GM21786 (cell line): ENCODE results near the gene WT1.
"Not testable (repeated sequence)": the region's sequence is repeated elsewhere in the genome, so short reads cannot be mapped to it uniquely, and the experiment has no call there.

Experiments used
- ATAC-seq: cut with Tn5 transposase; IDR thresholded peaks from one replicate; pipeline ENCODE4 v1.9.1; 2021; ENCODE audit not compliant: unreplicated experiment

Gene WT1

DNA sequence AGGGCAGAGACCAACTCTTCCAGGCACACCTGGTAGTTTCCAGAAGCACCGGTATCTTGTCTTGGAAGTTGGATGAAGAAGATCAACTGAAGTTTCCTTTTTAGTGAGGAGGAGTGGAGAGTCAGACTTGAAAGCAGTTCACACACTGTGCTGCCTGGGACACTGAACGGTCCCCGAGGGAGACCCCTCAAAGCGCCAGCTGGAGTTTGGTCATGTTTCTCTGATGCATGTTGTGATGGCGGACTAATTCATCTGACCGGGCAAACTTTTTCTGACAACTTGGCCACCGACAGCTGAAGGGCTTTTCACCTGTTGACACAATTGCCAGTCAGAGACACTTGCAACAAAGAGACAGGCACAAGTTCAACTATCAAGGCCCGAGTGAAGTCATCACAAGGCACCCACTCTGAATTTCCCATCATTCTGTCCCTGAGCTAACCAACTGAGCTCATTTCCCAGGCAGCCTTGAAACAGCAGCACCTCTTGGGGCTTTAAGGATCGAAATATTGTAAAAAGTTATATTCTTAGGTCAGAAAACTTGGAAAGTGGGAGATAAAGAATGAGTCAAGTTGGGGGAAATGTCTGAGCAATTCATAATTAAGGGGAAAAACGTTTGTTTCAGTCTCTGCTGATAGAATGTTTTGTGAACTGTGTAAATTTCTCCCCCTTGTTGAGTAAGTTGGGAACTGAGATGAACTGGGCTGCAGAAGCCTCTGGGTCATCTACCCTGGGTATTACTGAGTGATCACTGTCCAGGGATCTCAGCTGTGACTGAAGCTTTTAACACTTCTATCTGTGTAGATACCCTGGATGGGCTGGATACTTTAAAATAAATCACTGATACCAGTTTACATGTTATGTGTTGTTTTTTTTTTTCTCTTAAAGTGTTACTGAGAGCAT, 46.2 kb downstream of the WT1 start:
- no peak for ATAC-seq

DNA sequence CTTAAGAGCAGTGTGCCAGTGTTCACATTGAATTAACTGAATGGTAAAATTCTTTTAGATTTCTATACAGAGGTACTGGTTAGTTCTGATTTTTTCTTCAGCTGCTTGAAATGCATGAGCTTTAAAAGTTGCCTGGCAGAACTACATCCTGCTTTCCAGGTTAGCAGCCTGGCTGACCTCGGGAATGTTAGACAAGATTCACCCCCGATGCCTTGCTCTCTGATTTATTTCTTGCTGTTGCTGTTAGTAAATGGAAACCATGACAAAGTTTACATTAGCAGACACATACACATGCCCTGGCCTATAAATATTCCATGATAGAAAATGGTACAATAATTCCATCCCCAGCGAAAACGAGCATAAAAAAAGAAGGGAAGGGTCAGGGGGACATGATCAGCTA, 47.0 kb downstream of the WT1 start:
- ATAC-seq: no peak

DNA sequence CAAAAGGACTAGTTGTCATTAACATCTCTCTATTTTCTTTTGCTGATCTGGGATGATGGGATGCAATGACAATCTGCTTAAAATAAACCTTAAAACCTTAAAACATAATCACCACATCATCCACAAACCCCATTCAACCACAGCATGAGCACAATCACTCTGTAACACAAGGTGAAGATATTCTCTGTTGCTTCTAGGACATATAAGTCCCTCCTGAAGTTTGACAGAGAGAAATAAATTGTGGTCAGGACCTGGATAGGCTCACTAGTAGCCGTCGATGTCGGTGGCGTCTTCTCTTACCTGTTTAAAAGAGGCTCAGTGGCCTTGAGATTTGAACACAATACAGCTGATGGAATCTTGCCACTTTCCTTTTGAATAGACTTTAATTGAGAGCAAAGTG, 47.9 kb downstream of the WT1 start:
- ATAC-seq: no peak

DNA sequence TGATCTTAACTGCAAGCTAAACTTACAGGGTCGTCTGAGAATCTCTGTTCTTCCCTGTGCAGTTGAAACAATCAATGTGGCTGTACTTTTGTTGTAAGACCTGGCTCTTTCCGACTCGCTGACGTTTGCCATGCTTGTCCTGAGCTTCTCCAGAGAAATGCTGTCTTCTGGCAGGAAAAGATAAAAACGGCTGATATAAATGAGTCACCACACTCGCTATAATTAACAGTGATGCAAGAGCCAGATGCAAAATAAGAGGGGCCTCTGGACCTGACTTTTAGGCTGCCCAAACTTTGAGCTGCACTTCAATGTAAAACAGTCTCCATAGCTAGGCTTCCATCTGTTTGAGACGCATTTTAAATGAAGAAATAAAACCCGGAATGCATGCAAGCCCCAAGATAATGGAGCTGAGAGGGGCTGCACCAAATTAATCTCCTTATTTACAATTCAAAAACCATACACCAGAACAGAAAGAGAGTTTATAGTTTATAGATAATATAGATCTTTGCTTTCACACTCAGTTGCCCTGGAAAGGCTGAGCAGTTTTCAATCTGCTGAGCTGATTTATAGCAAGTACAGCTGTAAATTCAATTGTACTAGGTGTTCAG, 48.5 kb downstream of the WT1 start:
- ATAC-seq: no peak

DNA sequence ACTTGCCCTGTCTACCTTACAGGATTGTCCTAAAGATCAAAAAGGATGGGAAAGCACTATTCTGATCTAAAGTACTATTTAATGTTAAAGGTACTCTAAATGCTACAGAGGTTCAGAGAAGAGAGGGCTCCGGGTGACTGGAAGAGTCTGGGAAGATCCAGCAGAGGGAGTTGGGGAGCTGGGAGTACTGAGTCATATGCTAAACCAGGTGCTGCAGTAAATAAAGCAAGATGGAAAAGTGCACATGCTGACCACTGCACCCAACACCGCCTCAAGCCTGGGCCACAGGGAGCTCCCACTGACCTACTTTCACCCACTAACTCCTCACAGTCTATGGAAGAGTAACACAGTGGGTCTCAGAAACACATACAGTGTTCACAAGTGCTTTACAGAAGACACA, 49.3 kb downstream of the WT1 start:
- ATAC-seq: no peak

DNA sequence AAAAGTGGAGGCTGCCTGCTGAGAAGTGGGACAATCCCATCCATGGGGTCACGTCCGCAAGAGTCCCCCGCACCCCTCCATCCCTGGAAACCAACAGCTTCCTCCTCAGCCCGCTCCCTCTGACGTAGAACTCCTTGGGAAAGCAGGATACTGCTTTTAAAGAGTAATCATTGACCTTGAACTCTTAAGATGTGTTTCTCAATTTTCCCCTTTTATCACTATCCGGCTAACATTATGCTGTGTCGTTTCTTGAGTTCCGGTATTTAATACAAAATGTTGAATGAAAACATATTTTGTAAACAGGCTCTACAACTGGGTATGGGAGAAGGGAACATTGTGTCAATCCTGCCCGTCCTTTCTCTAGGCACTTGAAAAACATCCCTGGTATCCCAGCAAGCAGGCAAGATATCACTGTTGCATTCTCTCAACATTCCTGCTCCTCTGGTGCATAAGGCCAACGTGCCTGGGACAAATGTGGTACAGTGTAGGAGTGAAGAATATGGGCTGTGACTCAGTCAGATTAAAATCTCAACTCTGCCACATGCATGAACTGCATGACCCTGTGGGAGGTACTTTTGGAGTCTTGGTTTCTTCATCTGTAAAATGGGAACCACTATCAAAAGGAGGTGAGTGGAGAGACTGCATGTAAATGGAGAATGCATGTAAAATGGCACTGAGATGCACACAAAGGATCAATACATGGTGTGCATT, 52.8 kb downstream of the WT1 start:
- ATAC-seq: no peak

DNA sequence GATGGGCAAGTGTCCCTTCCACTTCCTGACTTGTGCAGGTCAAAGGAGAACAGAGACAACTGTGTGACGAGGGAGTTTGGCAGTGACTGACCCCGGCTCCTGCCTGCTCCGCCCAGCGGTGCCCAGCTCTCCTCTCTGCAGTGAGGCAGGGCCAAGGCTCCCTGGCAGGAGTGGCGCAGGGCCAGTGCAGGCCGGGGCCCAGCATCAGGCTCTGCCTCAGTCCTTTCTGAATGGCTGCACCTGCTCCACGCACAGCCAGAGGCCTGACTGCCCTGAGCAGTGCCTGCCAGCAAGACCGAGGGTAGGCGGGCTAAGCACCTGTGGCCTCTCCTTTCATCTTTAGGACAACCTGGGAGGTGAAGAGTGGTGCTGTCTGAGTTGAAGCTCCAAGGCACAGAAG, 54.2 kb downstream of the WT1 start:
- no peak for ATAC-seq

DNA sequence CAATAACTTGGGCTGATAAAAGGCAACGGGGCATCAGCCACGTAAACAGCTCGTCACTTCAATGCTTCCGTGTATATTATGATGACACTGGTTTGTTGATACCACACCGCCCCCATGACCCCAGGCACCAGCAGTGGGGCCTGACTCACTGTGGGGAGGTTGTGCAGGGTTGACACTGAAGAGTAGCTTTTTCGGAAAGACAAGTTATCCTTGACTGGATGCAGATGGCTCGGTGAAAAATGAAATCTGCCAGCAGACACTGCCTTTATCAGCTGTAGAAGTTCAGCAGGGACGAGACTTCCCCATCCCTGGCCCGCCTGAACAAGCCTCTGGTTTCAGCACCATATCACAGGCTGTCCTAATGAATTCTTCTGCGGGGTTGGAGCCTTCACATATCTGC, 55.6 kb downstream of the WT1 start:
- ATAC-seq: no peak

DNA sequence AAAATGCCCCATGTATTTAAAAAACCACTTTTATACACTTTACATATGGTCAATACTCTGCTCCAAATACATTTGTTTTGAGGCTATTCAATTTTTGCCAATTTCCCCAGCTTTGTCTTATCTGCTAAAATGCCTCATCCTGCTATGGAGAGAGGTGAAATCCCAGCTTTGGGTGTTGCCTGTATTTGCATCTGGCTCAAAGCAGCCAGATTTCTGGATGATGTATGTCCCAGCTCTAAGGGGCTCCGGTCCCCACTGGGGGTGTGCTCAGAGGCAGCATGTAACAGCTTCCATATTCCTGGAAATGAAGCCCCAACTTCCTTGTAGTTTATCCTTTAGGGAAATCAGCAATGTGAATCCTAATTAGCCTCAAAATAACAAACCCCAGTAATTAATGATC, 59.5 kb downstream of the WT1 start:
- no peak for ATAC-seq

DNA sequence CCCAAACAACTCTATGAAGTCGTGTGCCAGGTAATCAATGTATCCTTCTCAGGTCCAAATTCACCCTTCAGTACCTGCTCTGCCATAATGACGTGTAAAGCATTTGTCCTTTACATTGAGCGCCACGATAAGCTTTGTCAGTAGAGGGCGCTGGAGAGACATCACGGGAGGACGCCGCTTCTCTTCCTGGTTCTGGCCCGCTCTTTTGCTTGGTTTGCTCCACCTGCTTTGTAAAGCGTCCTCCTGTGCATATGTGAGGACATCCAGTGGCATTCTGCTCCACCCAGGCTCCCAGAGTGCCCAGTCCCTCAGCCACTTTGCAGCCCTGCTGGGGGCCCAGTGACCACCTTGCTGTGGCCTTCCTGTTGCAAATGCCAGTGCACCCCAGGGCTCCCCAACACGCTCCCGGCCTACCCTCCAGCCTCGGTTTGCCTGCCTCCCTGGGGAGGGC, 61.1 kb downstream of the WT1 start:
- ATAC-seq: no peak

DNA sequence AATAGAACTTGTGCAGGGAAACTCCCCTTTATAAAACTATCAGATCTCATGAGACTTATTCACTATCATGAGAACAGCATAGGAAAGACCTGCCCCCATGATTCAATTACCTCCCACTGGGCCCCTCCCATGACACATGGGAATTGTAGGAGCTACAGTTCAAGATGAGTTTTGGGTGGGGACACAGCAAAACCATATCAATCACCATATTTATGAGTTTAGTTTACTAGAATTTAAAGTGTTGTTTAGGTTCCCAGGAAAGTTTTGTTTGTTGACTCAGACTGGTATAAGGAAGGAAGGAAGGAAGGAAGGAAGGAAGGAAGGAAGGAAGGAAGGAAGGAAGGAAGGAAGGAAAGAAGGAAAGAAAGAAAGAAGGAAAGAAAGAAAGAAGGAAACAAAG, 65.4 kb downstream of the WT1 start:
- ATAC-seq: not testable (repeated sequence)

DNA sequence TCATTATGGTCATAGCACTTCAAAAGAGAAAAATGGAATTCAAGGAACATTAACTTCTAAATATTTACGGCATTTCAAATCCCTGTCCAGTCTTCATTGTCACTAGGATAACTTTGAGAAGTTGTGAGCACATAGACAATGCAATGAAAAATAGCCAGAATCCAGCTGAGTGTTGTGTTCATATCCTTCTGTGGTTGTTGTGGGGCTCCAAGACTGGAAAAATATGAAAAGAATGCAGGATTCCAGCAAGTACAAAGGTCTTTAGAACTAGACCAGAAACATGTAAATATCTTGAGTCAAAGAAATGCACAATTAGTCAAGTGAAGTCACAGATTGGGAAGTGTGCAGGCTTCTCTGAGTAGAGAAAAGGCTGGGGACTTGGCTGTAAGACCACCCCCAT, 68.7 kb downstream of the WT1 start:
- ATAC-seq: no peak

DNA sequence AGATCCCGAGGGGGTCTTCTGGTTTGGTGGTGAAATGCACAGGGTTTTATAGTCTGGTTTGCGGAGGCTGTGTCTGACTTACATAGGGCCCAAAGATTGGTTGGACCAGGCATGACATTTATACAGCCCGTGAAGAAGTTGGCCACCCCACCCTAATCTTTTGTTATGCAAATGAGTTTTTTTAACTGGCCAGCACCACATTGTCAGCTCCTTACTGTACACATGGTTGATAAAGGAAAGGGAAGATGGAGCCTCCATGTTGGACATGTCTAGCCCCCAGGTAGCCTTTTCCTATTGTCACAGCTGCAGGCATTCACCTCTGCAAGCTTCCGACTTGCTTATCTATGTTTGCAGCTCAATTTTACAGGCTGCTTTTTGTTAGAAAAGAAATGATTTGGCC, 70.1 kb downstream of the WT1 start:
- no peak for ATAC-seq

DNA sequence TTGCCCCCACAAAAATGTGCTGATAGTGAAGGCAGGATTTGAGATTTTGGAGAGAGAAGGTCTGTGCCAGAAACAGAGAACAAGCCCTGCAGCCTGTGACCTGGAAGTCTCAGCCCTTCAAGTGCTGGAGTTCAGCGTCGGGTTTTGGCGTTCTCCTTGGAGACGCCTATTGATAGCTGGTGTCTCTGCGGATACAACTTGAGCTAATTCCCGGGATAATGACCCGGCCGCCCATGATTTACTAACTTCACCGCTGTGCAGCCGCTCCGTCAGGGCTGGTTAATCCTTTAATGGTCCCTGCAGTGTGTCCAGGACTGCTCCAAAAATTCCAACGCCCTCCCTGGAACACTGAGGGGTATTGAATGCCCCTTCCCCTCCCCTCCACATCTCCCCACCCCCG, 76.6 kb downstream of the WT1 start:
- no peak for ATAC-seq

DNA sequence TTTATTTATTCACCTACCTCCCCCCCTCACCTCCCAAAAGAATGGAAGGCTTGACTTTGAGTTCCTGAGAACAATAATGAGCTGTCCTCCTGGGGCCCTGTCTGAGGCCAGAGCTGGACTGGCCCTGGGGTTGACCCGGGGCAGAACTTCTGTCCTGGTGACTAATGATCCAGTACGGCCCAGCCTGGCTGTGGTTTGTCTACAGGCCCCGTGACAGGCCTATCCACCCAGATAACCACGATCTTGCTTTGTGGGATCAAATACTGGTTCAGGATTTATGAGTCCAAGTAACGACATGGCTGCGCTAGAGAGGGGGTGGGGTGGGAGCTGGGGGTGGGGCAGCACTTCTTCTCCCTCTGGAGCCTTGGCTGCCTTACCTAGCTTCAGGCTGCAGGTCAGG, 81.5 kb downstream of the WT1 start:
- no peak for ATAC-seq

DNA sequence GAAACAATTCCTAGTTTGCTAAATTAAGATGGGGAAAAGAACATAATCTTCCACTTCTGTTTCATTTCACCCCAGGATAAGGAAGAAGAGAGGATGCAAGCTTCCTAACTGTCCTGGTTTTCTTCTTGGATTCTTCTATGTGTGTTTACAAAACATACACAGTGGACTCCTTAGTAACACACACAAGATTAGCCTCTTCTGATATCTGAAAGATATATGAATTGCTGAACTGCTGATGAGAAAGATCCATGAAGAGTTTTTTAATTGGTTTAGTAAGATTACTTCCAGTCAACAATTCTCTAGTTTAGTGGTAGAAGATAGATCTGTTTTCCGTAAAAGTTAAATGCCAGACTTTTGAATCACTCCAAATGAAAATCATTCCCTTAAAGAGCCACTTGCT, 86.8 kb downstream of the WT1 start:
- no peak for ATAC-seq

DNA sequence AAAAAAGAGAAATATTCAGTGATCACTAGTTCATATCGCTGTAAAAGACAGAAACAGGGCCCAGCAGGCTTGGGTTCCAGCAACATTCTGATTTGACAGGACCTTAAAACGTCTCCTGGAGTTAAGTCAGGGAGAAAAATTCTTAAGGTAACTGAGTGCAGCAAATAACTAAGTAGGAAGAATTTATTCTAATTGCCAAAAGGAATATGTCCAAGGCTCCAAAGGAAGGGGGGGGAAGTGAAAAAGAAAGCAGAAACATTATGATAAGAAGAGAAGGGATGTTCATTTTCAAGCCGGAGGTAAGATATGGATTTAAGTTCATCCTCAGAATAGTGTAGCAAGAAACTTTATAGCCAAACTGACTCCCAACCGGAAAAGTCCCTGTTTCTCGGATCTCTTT, 90.4 kb downstream of the WT1 start:
- no peak for ATAC-seq

DNA sequence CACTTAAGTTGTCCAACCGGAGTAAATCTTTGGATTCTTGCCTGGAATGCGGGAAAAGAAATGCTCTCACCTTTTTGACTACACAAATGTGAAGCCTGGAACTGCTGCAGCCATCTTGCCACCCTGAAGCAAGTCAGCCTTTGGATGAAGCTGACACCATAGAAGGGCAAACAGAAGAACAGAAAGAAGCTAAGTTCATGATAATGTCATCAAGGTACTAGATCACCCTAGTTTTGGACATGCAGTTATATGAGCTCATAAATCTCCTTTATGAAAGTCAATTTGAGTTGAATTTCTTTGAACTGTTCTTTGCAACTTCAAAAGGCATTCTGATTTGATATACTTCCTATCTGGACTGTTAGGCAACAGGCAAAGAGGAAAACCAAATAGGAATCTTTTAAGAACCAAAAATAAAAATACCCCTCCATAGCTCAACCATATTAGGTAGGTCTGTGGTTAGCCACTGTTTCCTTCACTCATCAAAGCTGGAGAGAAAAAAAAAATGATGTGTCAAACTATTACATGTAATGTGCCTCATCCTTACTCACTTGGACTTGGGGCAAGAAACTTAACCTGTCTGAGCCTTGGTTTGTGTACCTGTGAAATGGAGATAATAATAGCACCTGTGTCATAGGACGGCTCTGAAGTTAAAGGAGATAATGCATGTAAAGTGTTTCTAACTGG, 91.9 kb downstream of the WT1 start:
- no peak for ATAC-seq

DNA sequence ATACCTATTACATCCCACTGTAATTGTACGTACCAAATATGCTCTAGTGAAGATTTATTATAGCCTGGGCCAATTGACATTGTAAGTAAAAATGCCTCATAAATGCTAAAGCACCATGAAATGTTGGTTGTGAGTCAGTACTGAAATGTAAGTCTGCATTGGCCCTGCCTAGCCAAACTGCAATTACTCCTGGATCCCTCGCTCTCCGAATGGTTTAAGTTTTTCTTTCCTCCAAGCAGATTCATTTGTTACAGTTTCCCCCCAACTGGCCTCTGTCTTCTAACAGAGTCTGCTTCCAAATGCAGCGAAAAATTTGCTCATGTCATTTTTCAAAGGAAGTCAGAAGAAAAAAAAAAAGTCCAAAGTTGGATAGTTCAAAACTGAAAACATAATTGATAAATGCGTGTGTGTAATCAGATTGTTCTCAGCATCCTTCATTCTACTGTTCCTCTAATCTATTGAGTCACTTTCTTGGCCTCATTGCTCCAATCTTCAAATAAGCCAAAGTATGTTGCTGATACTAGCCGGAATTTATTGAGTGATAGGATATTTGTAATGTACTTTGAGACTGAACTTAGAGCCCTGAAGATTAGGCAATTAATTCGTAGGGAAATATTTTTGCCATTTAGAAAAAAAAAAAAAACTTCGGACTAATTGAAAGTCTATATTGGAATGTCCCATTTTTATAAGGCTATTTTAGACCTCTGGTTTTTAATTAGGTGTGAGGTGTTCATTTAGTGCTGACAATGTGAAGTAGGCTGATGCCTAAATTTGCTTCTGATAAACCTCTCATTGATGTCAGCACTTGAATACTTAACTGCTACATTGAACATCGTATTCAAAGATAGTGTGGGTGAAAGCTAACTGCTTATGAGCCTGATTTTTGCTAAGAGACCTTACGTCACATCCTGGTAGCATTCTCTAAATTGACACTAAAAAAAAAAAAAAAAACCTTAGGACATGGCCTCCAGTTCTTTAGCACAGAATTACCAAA, 93.4 kb downstream of the WT1 start:
- ATAC-seq: no peak

DNA sequence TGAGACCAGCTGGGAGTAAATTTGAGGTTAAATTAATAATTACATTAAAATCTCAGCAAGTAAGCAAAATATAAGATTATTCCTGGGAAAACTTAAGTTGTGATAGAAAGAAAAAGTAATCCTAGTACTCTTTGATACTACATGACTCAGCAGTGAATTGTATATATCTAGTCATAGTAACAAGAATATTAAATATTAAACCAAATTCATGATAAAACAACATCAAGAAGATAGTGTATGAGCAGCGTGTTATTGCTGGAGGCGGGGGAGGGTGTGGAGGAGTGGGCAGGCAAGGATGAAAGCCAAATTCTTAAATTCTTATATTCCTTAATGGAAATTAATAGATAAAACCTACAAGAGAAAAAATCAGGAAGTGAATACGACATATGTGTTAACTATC, 95.2 kb downstream of the WT1 start:
- no peak for ATAC-seq
